LNCaP clone FGC (cell line): ENCODE results near the gene FBXO39.

Experiments
- DNase-seq: peaks from one replicate; pipeline ENCODE4 v3.0.0-alpha.2; 2011; ENCODE audit warnings: low read depth
- H3K4me3 ChIP-seq: 2 replicates; pipeline ENCODE4 v1.5.1; 2011; ENCODE audit warnings: mild to moderate bottlenecking, low read depth, low read length, control low read depth
- CTCF ChIP-seq: IDR thresholded peaks from 2 replicates; pipeline ENCODE4 v1.5.1; 2012; ENCODE audit warnings: mild to moderate bottlenecking; ENCODE audit not compliant: control insufficient read depth, insufficient read depth; ENCODE audit errors: extremely low read depth

FBXO39 gene

GRCh38 chr17:6787081-6787693 lies 11.2 kb downstream of the FBXO39 start:
- H3K4me3 ChIP-seq: no peak overlapping the region
- DNase-seq: no peak
- TF ChIP-seq CTCF: no peak

GRCh38 chr17:6789146-6789545 lies 13.1 kb downstream of the FBXO39 start:
- no peak for DNase-seq
- TF ChIP-seq CTCF: no peak
- H3K4me3 ChIP-seq: no peak overlapping the region

- H3K4me3 ChIP-seq: no peak overlapping the region
- DNase-seq: no peak
- TF ChIP-seq CTCF: no peak
Observed at GRCh38 chr17:6793748-6794493, 17.9 kb downstream of the FBXO39 start.

GRCh38 chr17:6796017-6796886 lies 20.2 kb downstream of the FBXO39 start:
- no peak for TF ChIP-seq CTCF
- no peak for DNase-seq

GRCh38 chr17:6796887-6797490 lies 21.0 kb downstream of the FBXO39 start:
- no peak for TF ChIP-seq CTCF
- H3K4me3 ChIP-seq: no peak overlapping the region
- DNase-seq: no peak

More at GRCh38 chr17:6796017-6796886, 20.2 kb downstream of the FBXO39 start:
- H3K4me3 ChIP-seq: no peak overlapping the region

GRCh38 chr17:6797718-6798351 lies 21.8 kb downstream of the FBXO39 start:
- H3K4me3 ChIP-seq: no peak overlapping the region
- no peak for TF ChIP-seq CTCF
- peak; percentile 14 for DNase-seq
